Endodermal cell (in vitro differentiated cells): ENCODE results near the gene IL10. TPM values are rescaled to one million over a fixed set of nuclear protein-coding genes. Genes with fewer than 3 reads are reported as not detected.
A peak's percentile ranks its signal among the peaks of the same experiment; 100 is the strongest.

Experiments
- DNase-seq: peaks from one replicate; pipeline ENCODE4 v3.0.0-alpha.2; 2017
- H3K27ac ChIP-seq: 2 replicates; pipeline ENCODE4 v1.5.1; 2013; ENCODE audit warnings: mild to moderate bottlenecking, low read depth, low read length, moderate library complexity
- H3K27me3 ChIP-seq: 2 replicates; pipeline ENCODE4 v1.6.1; 2013; ENCODE audit warnings: mild to moderate bottlenecking, low read length, moderate library complexity; ENCODE audit not compliant: insufficient read depth, control insufficient read depth, poor library complexity, severe bottlenecking
- H3K36me3 ChIP-seq: 2 replicates; pipeline ENCODE4 v1.7.0; 2013; ENCODE audit warnings: mild to moderate bottlenecking, low read length, moderate library complexity; ENCODE audit not compliant: control insufficient read depth, insufficient read depth
- H3K4me1 ChIP-seq: one replicate; pipeline ENCODE4 v1.7.0; 2013; ENCODE audit warnings: low read length; ENCODE audit not compliant: control insufficient read depth, insufficient read depth
- H3K4me3 ChIP-seq: 2 replicates; pipeline ENCODE4 v1.5.1; 2013; ENCODE audit warnings: mild to moderate bottlenecking, low read length, moderate library complexity
- H3K9ac ChIP-seq: 2 replicates; pipeline ENCODE4 v1.6.1; 2013; ENCODE audit warnings: mild to moderate bottlenecking, low read length, moderate library complexity; ENCODE audit not compliant: poor library complexity, severe bottlenecking; ENCODE audit errors: extremely low read depth
- H3K9me3 ChIP-seq: 2 replicates; pipeline ENCODE4 v1.6.1; 2013; ENCODE audit warnings: mild to moderate bottlenecking, low read length, moderate library complexity; ENCODE audit not compliant: control insufficient read depth
- H3K27ac Mint-ChIP-seq: 2 replicates; pipeline ENCODE4 v1.8.0; 2020; ENCODE audit warnings: mixed read lengths
- H3K27me3 Mint-ChIP-seq: 2 replicates; pipeline ENCODE4 v1.8.0; 2021; ENCODE audit warnings: mild to moderate bottlenecking, mixed read lengths; ENCODE audit not compliant: insufficient read depth
- H3K36me3 Mint-ChIP-seq: 2 replicates; pipeline ENCODE4 v1.8.0; 2020; ENCODE audit warnings: low read depth, mixed read lengths
- H3K4me1 Mint-ChIP-seq: 2 replicates; pipeline ENCODE4 v1.8.0; 2020; ENCODE audit warnings: mixed read lengths
- H3K4me3 Mint-ChIP-seq: 2 replicates; pipeline ENCODE4 v1.8.0; 2020; ENCODE audit warnings: mild to moderate bottlenecking, moderate library complexity, mixed read lengths
- H3K9me3 Mint-ChIP-seq: 2 replicates; pipeline ENCODE4 v1.8.0; 2020; ENCODE audit warnings: mild to moderate bottlenecking, mixed read lengths
- CTCF ChIP-seq: fragments of 200-600 bp; sonication (generic); conservative IDR thresholded peaks from 2 replicates; pipeline ENCODE4 v1.5.0; 2021; ENCODE audit warnings: antibody characterized with exemption, mild to moderate bottlenecking
- WGBS, 2 experiments: methylation state at CpG; one replicate each; pipeline versions ENCODE4 v1.1.5 to v1.1.7; 2013; ENCODE audit warnings: missing lambda C conversion rate in 2 of 2, mixed read lengths in 1 of 2; ENCODE audit not compliant: insufficient coverage in 1 of 2, insufficient read length in 1 of 2; 5-methylcytosine and 5-hydroxymethylcytosine counted together
- total RNA-seq, 2 donors: library from RNA; stranded (reverse); fragmentation: NEBNext Ultra II Directional in 1 of 2; extraction: Animal tissue kit (Norgen Biotek cat#: 25700) in 1 of 2; gene quantifications; 2 replicates in 1 of 2; 3 replicates in 1 of 2; pipeline ENCODE4 v1.2.1, GENCODE V29; 2021

Gene IL10
- total RNA-seq, 2 donors from 2014 or later: not detected

- Histone ChIP-seq H3K4me1 (no peaks in the 10 kb centered on the region), H3K27me3 (peaks cover 14% of the 10 kb centered on the region), H3K27ac (no peak overlapping the region), H3K9ac (no peak overlapping the region), H3K4me3 (no peak overlapping the region), H3K36me3 (no peaks in the 10 kb centered on the region), H3K9me3 (no peaks in the 10 kb centered on the region)
- 92 to 98% methylated on average over 7 to 8 of the region's 8 CpGs for WGBS, 2 experiments
- H3K27me3 Mint-ChIP-seq: peaks cover 5% of the 10 kb centered on the region
- no peaks in the 10 kb centered on the region for H3K9me3 Mint-ChIP-seq
- no peaks in the 10 kb centered on the region for H3K36me3 Mint-ChIP-seq
- no peak overlapping the region for H3K4me3 Mint-ChIP-seq
- no peak for DNase-seq
- peaks cover 2% of the 10 kb centered on the region for H3K4me1 Mint-ChIP-seq
- H3K27ac Mint-ChIP-seq: no peak overlapping the region
- no peak for TF ChIP-seq CTCF
Observed at GRCh38 chr1:206803221-206803730, 31.0 kb upstream of the IL10 start.

GRCh38 chr1:206802401-206802800 lies 30.1 kb upstream of the IL10 start:
- Mint-ChIP-seq H3K27ac (no peak overlapping the region), H3K36me3 (no peaks in the 10 kb centered on the region), H3K4me3 (no peak overlapping the region), H3K4me1 (no peaks in the 10 kb centered on the region), H3K9me3 (no peaks in the 10 kb centered on the region), H3K27me3 (peaks cover 5% of the 10 kb centered on the region)
- 85 to 87% methylated on average over 3 to 4 of the region's 4 CpGs for WGBS, 2 experiments
- no peaks in the 10 kb centered on the region for H3K4me1 ChIP-seq
- H3K9ac ChIP-seq: no peak overlapping the region
- H3K4me3 ChIP-seq: no peak overlapping the region
- no peak for TF ChIP-seq CTCF
- no peak overlapping the region for H3K27ac ChIP-seq
- no peak for DNase-seq
- H3K27me3 ChIP-seq: peaks cover 14% of the 10 kb centered on the region
- no peaks in the 10 kb centered on the region for H3K36me3 ChIP-seq
- H3K9me3 ChIP-seq: no peaks in the 10 kb centered on the region

GRCh38 chr1:206801467-206801866 lies 29.2 kb upstream of the IL10 start:
- Mint-ChIP-seq H3K27me3 (peaks cover 5% of the 10 kb centered on the region), H3K4me1 (no peaks in the 10 kb centered on the region), H3K27ac (no peak overlapping the region), H3K9me3 (no peaks in the 10 kb centered on the region), H3K4me3 (no peak overlapping the region), H3K36me3 (no peaks in the 10 kb centered on the region)
- DNase-seq: no peak
- no peaks in the 10 kb centered on the region for H3K36me3 ChIP-seq
- no peak overlapping the region for H3K4me3 ChIP-seq
- H3K4me1 ChIP-seq: no peaks in the 10 kb centered on the region
- no peak overlapping the region for H3K9ac ChIP-seq
- peak; percentile 62 for TF ChIP-seq CTCF
- H3K27ac ChIP-seq: no peak overlapping the region
- peaks cover 14% of the 10 kb centered on the region for H3K27me3 ChIP-seq
- H3K9me3 ChIP-seq: no peaks in the 10 kb centered on the region
- 92 to 100% methylated on average over 1 of the region's 1 CpG for WGBS, 2 experiments
